HG03558 (cell line): ENCODE data around the gene MRPL17.
A peak's percentile ranks its signal among the peaks of the same experiment; 100 is the strongest.
"Not testable (repeated sequence)": the region's sequence is repeated elsewhere in the genome, so short reads cannot be mapped to it uniquely, and the experiment has no call there.

Experiments
- ATAC-seq: cut with Tn5 transposase; IDR thresholded peaks from one replicate; pipeline ENCODE4 v1.9.1; 2021; ENCODE audit warnings: moderate number of reproducible peaks; ENCODE audit not compliant: unreplicated experiment; ENCODE audit errors: extremely low read depth

Gene MRPL17

DNA sequence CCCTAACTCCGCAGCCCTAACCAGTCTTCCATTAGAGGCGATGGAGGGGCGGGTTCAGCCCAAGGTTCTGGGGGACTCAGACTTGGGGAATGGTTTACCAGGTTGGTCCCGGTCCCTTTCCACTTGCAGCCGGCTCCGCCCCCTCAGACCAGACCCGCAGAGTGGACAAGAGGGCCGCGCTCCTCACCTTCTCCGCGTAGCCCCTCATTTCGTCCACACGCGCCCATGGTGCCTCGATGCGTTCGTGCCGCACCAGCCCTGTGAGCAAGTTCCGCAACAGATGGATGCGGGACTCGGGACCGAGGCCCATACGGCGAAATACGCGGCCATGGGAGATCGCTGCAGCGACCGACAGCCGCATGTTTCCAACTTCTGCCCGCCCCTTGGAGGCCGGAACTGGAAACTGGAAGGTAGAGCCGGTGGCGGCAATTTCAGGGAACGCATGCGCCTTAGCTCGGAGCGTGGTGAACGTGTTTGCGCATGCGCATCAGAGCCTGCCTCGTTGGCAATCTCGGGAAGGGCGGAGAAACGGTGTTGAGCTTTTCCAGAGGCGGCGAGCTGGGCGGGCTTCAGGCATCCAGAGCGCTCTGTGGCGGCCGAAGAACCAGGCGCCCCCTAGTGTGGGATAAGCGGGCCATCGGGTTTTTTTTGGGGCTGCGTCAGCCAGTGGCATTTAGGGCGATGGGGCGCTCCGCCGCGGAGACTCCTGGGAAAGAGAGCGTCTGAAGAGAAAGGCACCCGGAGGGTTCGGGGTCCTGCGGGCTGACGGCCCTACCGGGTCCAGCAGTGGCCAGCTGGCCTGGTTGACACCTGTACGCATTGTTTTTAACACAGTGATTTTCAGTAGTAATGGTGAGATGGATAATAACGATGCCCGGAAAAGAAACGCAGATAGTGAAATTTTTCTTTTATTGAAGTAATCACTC is at the start of gene MRPL17:
TSS of gene MRPL17 (minus strand) at position 405 of the 926 bp plus-strand sequence. CDS start at position 361, 44 bp downstream.
- ATAC-seq = peak; percentile 82

GRCh38 chr11:6727971-6728760 is 45.0 kb upstream of the MRPL17 start:
- no peak for ATAC-seq

GRCh38 chr11:6725386-6725896 is 42.3 kb upstream of the MRPL17 start:
- no peak for ATAC-seq

DNA sequence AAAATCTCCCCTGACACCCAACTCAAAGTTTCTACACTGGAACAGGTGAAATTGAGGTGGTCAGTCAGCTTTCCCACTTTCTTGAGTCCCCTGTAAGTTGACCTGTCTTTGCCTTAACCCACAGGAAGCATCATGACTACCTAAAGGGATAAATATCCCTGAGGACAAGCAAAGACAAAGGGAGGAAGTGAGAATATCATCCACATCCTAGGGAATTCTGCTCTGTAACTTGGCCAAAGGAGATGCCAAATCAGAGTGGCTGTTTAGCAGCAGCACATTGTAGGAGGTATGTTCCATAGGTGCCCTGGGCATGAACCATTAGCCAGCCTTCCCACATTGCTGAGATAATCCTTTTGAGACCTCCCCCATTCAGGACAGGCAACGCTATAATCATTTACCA is 40.9 kb upstream of the MRPL17 start:
- ATAC-seq = no peak

- no peak for ATAC-seq
These were observed 38.2 kb upstream of the MRPL17 start for GRCh38 chr11:6721343-6721742.

GRCh38 chr11:6719576-6719975 is 36.4 kb upstream of the MRPL17 start:
- no peak for ATAC-seq

DNA sequence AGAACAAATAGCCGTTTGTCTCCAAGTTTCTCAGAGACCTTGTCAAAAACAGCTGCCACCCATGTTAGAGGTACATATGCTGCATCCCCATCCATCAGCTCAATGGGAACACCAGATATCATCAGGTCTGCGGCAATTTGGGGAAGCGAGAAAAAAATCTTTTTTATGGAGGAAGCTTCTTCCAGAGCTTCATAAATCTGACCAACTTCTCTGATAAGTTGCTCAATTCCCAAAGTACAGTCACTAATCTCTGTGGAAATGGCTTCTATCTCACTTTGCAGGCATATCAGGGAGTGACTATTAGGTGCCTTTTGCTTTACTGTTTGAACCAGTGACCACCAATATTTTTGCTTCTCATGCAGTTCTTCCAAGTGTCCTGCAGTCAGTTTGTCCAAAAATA is 34.3 kb upstream of the MRPL17 start:
- no peak for ATAC-seq

GRCh38 chr11:6711552-6711951 is 28.4 kb upstream of the MRPL17 start:
- not testable (repeated sequence) for ATAC-seq

- ATAC-seq = no peak
These were observed 25.7 kb upstream of the MRPL17 start for GRCh38 chr11:6708876-6709275.

DNA sequence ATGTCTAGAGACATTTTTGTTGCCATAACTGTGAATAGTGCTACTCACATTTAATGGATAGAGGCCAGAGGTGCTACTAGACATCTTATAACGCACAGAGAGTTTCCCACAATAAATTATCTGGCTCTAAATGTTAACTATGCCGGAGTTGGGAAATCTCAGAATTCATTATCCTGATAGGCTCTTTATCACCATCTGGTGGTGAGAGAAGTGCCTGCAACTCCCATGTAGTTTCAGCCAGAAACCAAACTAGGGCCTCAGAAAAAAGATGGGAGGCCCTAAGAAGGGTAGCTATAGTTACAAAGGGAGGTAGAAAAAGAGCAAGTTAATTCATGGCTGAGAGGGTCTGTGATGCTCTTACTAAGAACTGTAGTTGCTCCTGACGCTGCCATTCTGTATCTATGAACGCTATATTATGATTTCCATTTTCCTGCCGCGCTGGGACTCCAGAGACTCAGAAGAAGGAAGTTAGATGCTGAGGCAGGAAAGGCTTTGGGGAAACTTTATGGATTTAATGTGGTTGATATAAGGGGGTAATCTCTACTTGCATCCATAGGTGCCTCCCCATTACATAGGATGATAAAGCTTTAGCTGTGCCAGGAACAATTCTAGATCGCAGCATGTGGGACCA is 22.9 kb upstream of the MRPL17 start:
- no peak for ATAC-seq

DNA sequence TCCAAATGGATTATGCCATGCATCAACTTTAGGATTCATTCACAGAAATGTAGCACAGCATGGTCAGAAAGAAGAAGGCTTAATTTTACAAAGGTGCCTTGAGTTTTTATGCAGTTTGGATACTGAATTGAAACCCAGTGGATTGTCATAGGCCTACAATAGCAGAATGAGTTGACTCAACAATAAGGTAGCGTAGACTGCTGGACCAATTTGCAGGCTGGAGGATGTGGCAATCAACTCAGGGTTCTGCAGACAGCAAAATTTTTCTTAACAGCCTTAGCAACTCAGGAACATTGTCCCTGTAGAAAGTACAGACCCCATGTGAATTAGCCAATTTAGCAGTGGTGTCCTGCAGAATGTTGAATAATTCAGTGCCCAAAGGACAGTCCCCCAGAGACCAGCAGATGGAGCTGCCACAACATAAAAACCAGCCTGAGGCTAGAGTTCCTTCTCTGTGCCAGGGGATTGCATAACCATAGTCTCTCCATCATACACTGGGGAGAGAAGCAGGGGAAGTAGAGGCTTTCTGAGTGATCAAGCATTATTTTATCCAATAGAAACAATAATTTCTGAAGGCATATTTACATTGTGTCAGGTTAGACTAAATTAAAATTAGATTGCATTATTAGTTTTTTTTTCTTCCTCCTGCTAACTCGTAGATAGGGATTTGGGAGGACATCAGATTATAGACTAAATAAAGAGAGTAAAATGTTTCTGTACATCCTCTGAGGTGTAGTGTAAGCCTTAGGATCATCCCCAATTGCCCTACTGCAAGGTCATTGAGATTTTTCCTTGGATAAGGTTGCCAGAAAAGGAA is 20.3 kb upstream of the MRPL17 start:
- ATAC-seq = no peak

DNA sequence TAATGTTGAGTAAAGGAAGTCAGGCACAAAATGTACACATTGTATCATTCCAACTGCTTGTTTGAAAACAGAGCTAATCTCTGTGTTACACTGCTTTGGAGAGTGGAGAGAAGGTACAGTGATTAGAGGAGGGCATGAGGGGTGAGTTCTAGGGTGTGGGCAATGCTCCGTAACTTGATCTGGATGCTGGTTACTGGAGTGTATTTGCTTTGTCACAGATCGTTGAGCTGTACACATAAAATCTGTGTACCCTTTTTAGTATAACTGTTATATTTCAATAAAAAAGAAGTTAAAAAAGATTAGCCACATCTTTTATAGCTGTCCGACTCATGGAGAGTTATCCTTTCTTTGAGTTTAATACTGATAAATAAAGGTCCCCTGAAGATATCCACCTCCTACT is 18.8 kb upstream of the MRPL17 start:
- ATAC-seq = not testable (repeated sequence)

DNA sequence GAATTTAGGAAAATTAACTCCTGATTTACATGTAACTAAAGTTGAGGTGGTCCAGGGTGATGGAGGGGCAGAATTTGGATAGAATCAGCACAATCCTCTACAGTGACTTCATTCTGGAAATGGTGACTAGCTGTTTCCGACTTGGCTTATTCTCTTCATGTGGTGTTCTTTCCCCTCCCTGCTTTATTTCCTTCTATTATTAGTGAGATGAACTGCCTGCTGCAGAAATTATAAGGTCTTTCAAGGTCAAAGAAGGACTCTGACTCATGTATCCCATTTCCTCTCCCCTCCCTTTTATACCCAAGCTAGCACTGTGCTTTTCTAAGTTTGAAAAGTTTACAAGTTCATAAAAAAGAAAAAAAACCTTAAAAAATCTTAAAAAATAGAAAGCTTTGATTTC is 12.2 kb upstream of the MRPL17 start:
- ATAC-seq = no peak

DNA sequence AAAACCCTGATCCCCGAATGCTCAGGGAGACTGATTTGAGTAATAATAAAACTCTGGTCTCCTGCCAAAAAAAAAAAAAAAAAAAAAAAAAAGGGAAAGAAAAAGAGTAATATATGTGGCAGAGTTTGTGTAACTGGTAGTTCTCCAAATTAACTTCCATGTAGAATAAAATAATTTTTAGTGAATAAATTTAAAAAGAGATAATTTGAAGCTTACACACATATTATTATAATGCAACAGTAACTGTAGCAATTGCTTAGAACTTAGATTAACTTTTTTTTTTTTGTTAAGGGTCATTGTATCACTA is 11.0 kb upstream of the MRPL17 start:
- ATAC-seq = no peak

GRCh38 chr11:6693342-6694228 is 10.4 kb upstream of the MRPL17 start:
- no peak for ATAC-seq

DNA sequence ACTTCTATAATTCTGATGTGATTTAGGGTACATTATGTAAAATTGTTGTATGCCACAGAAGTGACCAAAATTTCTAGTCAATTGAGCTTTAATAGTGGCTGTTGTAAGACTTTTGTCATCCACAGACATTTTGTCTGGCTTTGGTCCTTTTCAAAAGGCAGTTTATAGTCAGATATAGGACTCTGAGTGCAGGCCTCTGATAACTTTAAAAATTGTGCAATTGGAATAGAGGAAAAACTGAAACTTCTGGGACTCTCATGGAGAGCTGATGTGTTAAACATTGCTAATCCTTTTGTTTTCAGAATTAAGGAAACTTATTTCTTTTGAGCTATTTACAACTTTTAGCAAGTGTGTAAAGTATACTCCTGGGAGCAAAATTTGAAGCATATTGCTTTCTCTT is 9.0 kb upstream of the MRPL17 start:
- ATAC-seq = no peak

- ATAC-seq = not testable (repeated sequence)
These were observed 7.4 kb upstream of the MRPL17 start for GRCh38 chr11:6690431-6691132.

- ATAC-seq = no peak
These were observed 4.7 kb upstream of the MRPL17 start for GRCh38 chr11:6687876-6688275.
